ENCODE data around the gene TMEM63B.
"Not testable (repeated sequence)": the region's sequence is repeated elsewhere in the genome, so short reads cannot be mapped to it uniquely, and the experiment has no call there.

TMEM63B gene

DNA sequence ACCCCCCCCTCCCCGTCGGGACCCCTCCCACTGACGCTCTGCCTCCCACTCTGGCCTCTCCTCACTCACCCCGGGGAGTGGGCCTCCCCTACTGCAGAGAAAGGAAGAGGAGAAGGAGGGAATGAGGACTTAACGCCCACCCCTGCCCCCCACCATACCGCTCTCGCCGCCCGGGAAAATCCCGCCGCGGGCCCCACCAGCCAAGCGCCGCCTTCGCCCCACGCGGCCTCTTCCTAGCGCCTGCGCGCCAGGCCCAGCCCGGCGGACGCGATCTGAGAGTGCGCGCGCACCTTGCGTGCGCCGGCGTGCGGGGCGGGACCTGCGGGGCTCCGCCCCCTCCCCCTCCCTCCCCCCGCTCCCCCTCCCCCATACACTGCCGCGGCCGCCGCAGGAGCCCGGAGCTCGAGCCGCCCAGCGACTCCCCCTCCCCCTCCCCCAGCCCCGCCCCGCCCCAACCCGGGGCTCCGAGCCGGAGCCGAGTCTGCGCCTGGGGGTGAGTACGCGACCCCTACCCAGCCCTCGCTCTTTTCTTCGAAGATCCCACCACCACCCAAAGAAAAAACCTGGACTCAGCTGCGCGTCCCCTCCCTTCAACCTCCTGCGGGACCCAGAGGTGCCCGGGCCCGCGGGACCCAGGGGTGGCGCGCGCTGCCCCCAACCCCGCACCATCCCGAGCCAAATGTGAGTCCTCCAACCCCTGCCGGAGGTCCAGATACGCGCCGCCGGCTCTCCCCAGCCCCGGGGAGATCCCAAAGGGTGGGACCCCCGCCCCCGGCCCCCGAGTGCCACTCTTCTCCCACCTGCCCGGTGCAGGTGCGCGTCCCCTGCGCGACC lies at the start of gene TMEM63B, which contains the start of gene MRPL14:
Gene TMEM63B, plus strand, starts transcription at position 369 of the 834 bp plus-strand sequence. CDS start 7,031 bp downstream, outside the sequence.
Gene MRPL14, minus strand, starts transcription at position 267 of the 834 bp plus-strand sequence. CDS start 10,841 bp downstream, outside the sequence.
- DNase-seq (ENCODE audit: low spot score), result peak; percentile 84

GRCh38 chr6:44078219-44078826 lies 49.0 kb upstream of the TMEM63B start:
- no peak for DNase-seq (ENCODE audit: low spot score)

DNA sequence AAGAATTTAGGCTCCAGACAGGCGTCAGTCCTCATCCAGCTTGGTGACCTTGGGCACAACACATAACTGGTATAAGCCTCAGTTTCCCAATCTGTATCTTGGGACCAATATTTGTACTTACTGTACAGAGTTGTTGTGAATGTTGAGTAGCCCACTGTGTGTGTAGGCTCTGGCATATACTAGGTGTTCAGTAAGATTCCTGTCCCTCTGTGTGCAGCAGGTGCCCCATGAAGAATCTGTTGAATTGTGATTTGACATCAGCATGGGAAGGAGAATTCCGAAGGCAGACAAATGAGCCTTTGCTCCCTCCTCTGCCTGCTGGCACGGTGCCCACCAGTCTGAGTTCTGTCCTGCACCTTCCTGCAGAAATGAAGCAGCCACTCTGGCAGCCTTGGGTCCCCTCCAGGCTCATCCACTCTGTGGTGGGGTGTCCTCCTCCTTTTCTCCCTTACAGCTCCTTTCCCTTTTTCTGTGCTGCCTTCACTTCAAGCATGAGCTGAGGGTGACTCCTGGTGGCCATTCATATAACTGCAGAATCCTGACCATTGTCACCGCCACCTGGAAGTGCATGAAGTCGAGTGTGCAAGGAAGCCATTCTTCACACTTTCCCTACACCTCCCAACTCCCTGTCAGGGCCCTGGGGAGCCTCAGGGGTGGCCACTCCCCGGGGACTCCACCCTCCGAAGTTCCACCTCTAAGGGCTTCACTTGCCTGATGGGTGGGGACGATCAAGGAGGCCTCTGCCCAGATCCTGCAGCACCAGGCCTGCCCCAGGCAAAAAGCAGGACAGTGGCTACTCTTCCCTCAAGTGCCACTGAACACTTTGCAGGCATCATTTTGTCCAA lies 48.3 kb upstream of the TMEM63B start:
- peak; percentile 63 for DNase-seq (ENCODE audit: low spot score)

GRCh38 chr6:44079672-44080071 lies 47.7 kb upstream of the TMEM63B start:
- DNase-seq (ENCODE audit: low spot score), result no peak

DNA sequence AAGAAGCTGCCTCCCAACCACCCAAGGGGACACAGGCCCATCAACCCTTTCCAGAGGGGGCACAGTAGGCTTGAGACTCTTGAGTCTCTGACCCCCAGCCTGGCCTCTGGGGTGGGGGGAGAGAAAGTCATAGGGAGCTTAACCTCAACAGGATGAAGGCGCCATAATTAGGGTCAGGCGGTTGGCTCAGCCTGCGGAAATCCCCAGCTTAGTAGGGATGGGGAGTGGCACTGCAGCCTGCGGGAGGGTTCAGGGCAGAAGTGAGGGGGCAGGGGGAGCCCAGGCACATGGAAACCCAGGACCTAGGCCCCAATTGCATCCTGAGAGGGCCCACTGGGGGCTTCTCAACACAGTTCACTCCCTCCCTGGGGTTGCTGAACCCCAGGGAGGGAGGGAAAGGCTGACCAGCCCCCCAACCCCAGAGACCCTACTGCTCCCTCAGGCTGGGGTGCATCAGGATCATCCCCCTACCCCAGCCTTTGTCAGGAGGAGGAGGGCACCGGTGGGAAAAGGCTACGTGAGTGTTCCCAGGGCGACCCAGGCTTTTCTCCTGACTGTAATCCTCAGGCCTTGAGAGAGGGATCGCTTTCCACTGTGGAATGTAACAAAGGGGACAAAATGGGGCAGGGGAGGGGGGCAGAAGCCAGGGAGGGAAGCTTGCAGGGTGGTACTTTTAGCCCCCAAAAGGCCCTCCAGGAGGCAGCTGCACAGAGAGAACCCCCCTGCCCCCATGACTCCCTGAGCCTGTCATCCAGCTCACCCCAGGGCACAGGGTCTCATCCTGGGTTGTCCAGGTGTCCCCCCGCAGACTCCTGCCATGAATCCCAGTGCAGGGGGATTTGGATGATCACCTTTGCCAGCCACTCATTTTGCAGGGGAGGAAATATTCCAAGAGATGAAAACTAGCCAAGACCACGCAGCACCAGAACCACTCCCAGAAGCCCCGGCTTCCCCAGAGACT lies 46.5 kb upstream of the TMEM63B start:
- DNase-seq (ENCODE audit: low spot score), result no peak

DNA sequence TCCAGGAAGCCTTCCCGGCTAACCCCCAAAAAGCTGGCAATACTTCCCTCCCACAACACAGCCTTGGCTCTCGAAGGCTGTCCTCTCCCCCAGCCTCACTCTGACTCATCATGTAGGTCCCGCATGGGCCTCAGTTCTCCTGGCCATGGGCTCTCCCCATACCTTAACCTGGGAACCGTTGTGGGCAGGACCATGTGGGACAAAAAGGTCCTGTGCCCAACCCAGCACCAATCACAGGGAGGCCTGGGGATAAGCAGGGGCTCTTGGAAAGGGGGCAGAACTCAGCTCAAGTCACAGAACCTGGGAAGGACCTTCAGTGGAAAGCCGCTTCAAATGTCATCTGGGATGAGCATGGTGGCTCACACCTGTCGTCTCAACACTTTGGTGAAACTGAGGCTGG lies 45.6 kb upstream of the TMEM63B start:
- no peak for DNase-seq (ENCODE audit: low spot score)

GRCh38 chr6:44082872-44083321 lies 44.5 kb upstream of the TMEM63B start:
- no peak for DNase-seq (ENCODE audit: low spot score)

- no peak for DNase-seq (ENCODE audit: low spot score)
Measured at GRCh38 chr6:44084231-44085014, 42.9 kb upstream of the TMEM63B start.

DNA sequence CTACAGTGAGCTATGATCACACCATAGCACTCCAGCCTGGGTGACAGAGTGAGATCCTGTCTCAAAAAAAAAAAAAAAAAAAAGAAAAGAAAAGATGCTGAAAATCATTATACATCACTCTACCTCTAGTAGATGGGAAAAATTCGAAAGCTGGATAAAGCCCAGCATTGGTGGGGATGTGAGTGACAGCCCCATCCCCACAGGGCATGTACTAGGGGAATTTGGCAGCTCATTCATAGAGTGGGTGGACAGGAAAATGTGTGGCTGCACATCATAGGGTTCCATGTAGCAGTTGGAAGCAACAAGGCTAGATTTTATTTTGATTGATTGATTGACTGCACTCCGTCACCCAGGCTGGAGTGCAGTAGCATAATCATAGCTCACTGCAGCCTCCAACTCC lies 42.1 kb upstream of the TMEM63B start:
- DNase-seq (ENCODE audit: low spot score), result no peak

DNA sequence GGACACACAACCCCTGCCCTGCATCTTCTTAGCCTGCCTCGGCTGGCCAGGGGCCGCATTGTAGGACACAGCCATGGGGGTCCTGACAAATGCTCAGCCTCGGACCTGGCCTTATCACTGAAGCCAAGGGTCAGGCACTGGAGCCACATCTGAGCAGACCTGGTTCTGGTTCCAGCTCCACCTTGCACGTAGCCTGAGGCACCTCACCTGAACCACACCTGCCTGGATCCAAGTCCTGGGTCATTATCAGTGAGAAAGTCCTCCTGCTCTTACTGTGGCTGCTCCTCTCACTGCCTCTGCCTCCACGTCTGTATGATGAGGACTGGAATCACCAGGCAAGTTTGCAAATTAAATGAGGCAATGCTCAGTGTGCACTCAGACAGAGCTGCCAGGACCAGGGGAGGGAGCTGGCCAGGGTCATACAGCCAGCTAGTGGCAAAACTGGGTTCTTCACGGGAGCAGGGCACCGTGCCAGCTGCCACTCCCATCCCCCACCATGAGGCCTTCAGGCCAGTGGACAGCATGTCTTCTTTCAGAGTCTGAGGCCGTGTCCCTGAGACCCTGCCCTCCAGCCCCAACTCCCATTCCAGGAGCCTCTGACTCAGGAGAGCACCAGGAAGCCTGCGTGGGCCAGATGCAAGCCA lies 40.3 kb upstream of the TMEM63B start:
- DNase-seq (ENCODE audit: low spot score), result no peak

DNA sequence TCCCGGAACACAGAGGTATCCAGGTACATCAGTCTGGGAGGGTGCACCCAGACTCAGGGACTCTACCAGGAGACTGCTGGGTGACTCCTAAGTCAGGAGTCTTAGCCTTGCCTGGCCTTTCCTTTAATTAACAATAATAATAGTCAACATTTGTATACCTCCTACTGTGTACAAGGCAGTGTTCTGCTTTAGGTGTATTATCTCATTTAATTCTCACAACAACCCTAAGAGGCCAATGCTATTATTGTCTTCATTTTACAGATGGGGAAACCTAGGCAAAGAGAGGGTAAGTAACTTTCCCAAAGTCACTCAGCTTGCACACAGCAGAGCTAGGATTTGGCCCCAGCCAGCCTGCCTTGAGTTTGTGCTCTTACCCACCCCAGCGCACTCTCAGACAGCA lies 39.7 kb upstream of the TMEM63B start:
- no peak for DNase-seq (ENCODE audit: low spot score)

- no peak for DNase-seq (ENCODE audit: low spot score)
Measured at GRCh38 chr6:44088827-44089590, 38.3 kb upstream of the TMEM63B start.

DNA sequence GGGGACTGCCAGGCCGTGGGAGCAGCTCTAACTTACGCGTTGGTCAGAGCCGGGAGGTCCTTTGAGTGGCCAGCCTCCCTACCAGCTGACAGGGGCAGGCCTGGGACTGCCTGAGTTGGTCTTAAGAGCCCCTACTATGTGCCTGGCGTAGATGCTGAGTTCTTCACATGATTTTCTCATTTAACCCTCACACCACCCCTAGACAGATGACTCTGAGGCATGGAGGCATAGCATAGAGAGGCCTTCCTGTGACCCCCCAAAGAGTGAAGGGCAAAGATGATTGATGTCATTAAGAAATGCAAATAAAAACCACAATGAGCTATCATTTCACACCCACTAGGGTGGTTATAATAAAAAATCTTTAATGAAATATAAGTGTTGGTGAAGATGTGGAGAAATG lies 36.9 kb upstream of the TMEM63B start:
- no peak for DNase-seq (ENCODE audit: low spot score)

DNA sequence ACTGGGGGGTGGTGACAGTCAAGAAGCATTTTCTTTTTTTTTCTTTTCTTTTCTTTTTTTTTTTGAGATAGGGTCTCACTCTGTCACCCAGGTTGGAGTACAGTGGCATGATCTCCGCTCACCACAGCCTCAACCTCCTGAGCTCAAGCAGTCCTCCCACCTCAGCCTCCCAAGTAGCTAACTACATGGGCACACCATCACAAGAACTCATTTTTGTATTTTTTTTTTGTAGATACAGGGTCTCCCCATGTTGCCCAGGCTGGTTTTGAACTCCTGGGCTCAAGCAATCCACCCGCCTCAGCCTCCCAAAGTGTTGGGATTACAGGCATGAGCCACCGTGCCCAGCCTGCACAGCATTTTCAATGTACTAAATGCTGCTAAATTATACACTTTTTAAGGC lies 36.0 kb upstream of the TMEM63B start:
- DNase-seq (ENCODE audit: low spot score), result not testable (repeated sequence)

- no peak for DNase-seq (ENCODE audit: low spot score)
Measured at GRCh38 chr6:44091981-44092884, 35.1 kb upstream of the TMEM63B start.

- no peak for DNase-seq (ENCODE audit: low spot score)
Measured at GRCh38 chr6:44093066-44093465, 34.3 kb upstream of the TMEM63B start.

DNA sequence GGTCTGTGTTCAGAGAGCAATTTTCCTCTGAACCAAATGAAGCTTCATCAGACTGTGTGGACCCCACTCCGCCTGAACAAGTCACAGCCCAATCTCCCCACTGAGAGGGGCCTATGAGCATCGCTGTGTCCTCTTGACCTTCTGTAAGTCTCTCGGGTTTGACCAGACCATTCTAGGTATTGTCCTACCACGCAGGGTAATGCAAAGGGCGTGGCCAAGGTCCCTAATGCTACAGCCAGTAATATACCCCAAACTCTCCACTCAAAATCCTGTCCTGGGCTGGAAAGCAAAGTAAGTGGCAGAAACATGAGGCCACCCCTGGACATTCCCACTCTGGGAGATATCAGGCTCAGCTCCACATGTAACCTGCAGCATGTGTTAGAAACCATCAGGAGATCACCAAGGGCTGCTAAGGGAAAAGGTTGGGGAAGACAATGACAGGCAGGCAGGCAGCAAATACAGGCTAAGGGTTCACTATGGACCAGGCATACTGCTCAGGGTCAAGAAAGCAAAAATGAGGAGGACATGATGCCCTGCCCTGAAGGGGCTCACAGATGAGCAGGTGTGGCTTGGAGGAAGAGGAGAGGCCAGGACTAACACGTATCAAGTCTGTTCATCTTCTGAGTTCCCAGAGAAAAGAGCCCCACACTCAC lies 33.5 kb upstream of the TMEM63B start:
- DNase-seq (ENCODE audit: low spot score), result no peak

Measured in RKO (cell line).